Ascending aorta (tissue), 2 donors: ENCODE results near the gene LRRC7. TPM values are rescaled to one million over a fixed set of nuclear protein-coding genes. Genes with fewer than 3 reads are reported as not detected.

ENCODE experiments used
- DNase-seq, 2 donors: peaks; one replicate each; pipeline ENCODE4 v3.0.0-alpha.2; 2019; ENCODE audit warnings: low spot score in 2 of 2
- H3K27ac ChIP-seq, 2 donors: fragments of 200-600 bp; sonication (generic); one replicate each; pipeline ENCODE4 v1.5.1; 2016 to 2017; ENCODE audit warnings: mild to moderate bottlenecking in 1 of 2
- H3K27me3 ChIP-seq: fragments of 200-600 bp; sonication (generic); one replicate; pipeline ENCODE4 v1.5.1; 2017
- H3K36me3 ChIP-seq, 2 donors: fragments of 200-600 bp; sonication (generic); one replicate each; pipeline ENCODE4 v1.5.1; 2016
- H3K4me1 ChIP-seq, 2 donors: fragments of 200-600 bp; sonication (generic); one replicate each; pipeline ENCODE4 v1.5.1; 2016 to 2017; ENCODE audit warnings: mild to moderate bottlenecking in 1 of 2
- H3K4me3 ChIP-seq, 2 donors: fragments of 200-600 bp; sonication (generic); one replicate each; pipeline ENCODE4 v1.5.1; 2016 to 2017; ENCODE audit warnings: mild to moderate bottlenecking in 1 of 2
- H3K9me3 ChIP-seq, 2 donors: fragments of 200-600 bp; sonication (generic); one replicate each; pipeline ENCODE4 v1.5.1; 2016
- CTCF ChIP-seq, 3 experiments: fragments of 200-600 bp in 2 of 3; fragments of 450-650 bp in 1 of 3; sonication (generic) in 2 of 3; IDR thresholded peaks; one replicate each; pipeline ENCODE4 v1.5.1; 2016 to 2019; ENCODE audit warnings: antibody characterized with exemption in 3 of 3, mild to moderate bottlenecking in 1 of 3, moderate library complexity in 1 of 3
- intact Hi-C: fragments of 100-400 bp; cut with DNase I; formaldehyde crosslinking; loops from one replicate; pipeline ENCODE4 v1.15.1; 2023
- total RNA-seq: library from RNA; depleted of rRNA; stranded (reverse); fragments of >200 nt; gene quantifications from one replicate; pipeline ENCODE4 v1.1.0, GENCODE V29; 2016

Gene LRRC7
- total RNA-seq, 1 donor from 2014 or later: not detected

- intact Hi-C loops: no loop called here
- TF ChIP-seq CTCF (IDR thresholded peaks at IDR 0.05): no peak
- no peaks in the 10 kb centered on the region for H3K4me1 ChIP-seq
- no peak overlapping the region for H3K4me3 ChIP-seq
- H3K27ac ChIP-seq: no peak overlapping the region
- peaks cover 15 to 33% of the 10 kb centered on the region in 2 donors for H3K36me3 ChIP-seq
- DNase-seq: no peak
- no peaks in the 10 kb centered on the region for H3K27me3 ChIP-seq
- no peaks in the 10 kb centered on the region for H3K9me3 ChIP-seq
These were observed 578.8 kb downstream of the LRRC7 start for GRCh38 chr1:70146488-70146887.

DNA sequence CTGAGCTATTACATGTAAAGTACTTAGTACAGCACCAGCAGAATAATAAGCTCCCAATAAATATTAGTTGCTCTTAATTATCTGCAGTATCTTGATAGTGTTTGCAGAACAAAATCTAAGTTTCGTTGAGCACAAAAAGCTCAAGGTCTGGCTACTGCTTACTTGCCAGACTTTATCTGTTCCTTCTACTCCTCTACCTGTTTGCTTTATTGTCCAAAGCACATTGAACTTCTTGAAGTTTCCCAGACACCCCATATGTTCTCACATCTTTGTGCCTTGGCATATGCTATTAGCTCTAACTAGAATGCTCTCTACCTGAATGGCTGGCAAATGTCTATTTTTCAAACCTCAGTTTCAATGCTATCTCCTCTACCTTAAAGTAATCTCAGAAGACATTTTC, 582.7 kb downstream of the LRRC7 start:
- no peaks in the 10 kb centered on the region for H3K4me1 ChIP-seq
- H3K9me3 ChIP-seq: no peaks in the 10 kb centered on the region
- H3K27ac ChIP-seq: no peak overlapping the region
- no peak for DNase-seq
- no peak overlapping the region for H3K4me3 ChIP-seq
- intact Hi-C loops: no loop called here
- H3K36me3 ChIP-seq: peaks cover 15 to 27% of the 10 kb centered on the region in 2 donors
- TF ChIP-seq CTCF (IDR thresholded peaks at IDR 0.05): no peak
- no peaks in the 10 kb centered on the region for H3K27me3 ChIP-seq

DNA sequence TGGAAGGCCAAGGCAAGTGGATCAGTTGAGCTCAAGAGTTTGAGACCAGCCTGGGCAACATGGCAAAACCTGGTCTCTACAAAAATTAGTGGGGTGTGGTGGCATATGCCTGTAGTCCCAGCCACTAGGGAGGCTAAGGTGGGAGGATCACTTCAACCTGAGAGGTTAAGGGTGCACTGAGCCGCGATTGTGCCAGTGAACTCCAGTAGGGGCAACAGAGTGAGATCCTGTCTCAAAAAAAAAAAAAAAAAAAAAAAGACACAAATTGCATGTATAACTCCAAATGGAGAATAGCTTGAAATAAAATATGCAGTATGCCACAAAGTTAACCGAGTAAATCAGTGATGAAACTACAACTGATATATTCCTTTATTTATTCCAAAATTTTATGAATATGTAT, 586.0 kb downstream of the LRRC7 start:
- no peak for DNase-seq
- no peaks in the 10 kb centered on the region for H3K4me1 ChIP-seq
- no peak overlapping the region for H3K4me3 ChIP-seq
- peaks cover 6 to 16% of the 10 kb centered on the region in 2 donors for H3K36me3 ChIP-seq
- H3K27ac ChIP-seq: no peak overlapping the region
- intact Hi-C loops: no loop called here
- no peak for TF ChIP-seq CTCF (IDR thresholded peaks at IDR 0.05)
- no peaks in the 10 kb centered on the region for H3K27me3 ChIP-seq
- H3K9me3 ChIP-seq: no peaks in the 10 kb centered on the region

DNA sequence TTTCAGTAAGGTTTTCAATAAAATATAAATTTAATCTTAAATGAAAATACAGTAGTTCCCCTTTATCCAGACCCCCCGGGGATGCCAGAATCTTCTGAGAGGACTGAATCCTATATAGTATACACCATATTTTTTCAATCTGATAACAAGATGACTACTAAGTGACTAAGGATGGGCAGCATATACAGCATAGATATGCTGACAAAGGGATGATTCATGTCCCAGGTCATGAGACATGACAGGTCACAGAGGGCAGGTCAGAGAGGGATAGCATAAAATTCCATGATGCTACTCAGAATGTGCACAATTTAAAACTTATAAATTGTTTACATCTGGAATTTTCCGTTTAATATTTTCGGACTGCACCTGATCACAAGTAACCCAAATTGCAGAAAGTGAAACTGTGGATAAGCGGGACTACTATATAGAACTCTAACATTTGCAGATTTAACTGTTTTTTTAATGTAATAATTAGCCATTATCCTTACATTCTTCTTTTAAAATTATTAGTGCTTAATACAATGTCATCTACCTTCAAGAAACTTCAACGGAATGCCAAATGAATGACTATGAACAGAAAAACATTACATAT, 588.9 kb downstream of the LRRC7 start:
- Histone ChIP-seq H3K4me1 (no peaks in the 10 kb centered on the region), H3K4me3 (no peak overlapping the region), H3K9me3 (no peaks in the 10 kb centered on the region), H3K27me3 (no peaks in the 10 kb centered on the region), H3K36me3 (peaks cover 0 to 3% of the 10 kb centered on the region in 2 donors), H3K27ac (no peak overlapping the region)
- intact Hi-C loops: no loop called here
- no peak for DNase-seq
- TF ChIP-seq CTCF (IDR thresholded peaks at IDR 0.05): no peak

GRCh38 chr1:70164350-70164749, 596.6 kb downstream of the LRRC7 start:
- H3K9me3 ChIP-seq: no peaks in the 10 kb centered on the region
- no peak overlapping the region for H3K27ac ChIP-seq
- TF ChIP-seq CTCF (IDR thresholded peaks at IDR 0.05): no peak
- peaks cover 6 to 20% of the 10 kb centered on the region in 2 donors for H3K36me3 ChIP-seq
- H3K27me3 ChIP-seq: no peaks in the 10 kb centered on the region
- H3K4me3 ChIP-seq: no peak overlapping the region
- no peaks in the 10 kb centered on the region for H3K4me1 ChIP-seq
- intact Hi-C loops: no loop called here
- DNase-seq: no peak

GRCh38 chr1:70168283-70168682, 600.6 kb downstream of the LRRC7 start:
- Histone ChIP-seq H3K36me3 (peaks cover 6 to 20% of the 10 kb centered on the region in 2 donors), H3K4me1 (no peaks in the 10 kb centered on the region), H3K27me3 (no peaks in the 10 kb centered on the region), H3K4me3 (no peak overlapping the region), H3K27ac (no peak overlapping the region), H3K9me3 (no peaks in the 10 kb centered on the region)
- DNase-seq: no peak
- no peak for TF ChIP-seq CTCF (IDR thresholded peaks at IDR 0.05)
- intact Hi-C loops: no loop called here
